H9 (cell line): ENCODE results near the gene SHOC1. TPM values are rescaled to one million over a fixed set of nuclear protein-coding genes. Genes with fewer than 3 reads are reported as not detected.

Source experiments
- DNase-seq: peaks from one replicate; pipeline ENCODE4 v3.0.0-alpha.2; 2017
- H2AFZ ChIP-seq: one replicate; pipeline ENCODE4 v1.6.1; 2013; ENCODE audit warnings: mild to moderate bottlenecking, low read length, control low read depth, moderate library complexity
- H2AK5ac ChIP-seq: 2 replicates; pipeline ENCODE4 v1.6.1; 2013; ENCODE audit warnings: low read length, control low read depth, mixed read lengths; ENCODE audit not compliant: insufficient read length
- H2BK120ac ChIP-seq: one replicate; pipeline ENCODE4 v1.6.1; 2013; ENCODE audit warnings: low read depth, mild to moderate bottlenecking, low read length, control low read depth, inconsistent platforms; ENCODE audit not compliant: poor library complexity, severe bottlenecking
- H2BK12ac ChIP-seq: 2 replicates; pipeline ENCODE4 v1.6.1; 2013; ENCODE audit warnings: low read length, control low read depth, mixed read lengths, low read depth; ENCODE audit not compliant: insufficient read length
- H2BK15ac ChIP-seq: 2 replicates; pipeline ENCODE4 v1.6.1; 2013; ENCODE audit warnings: low read depth, low read length, control low read depth
- H2BK20ac ChIP-seq: one replicate; pipeline ENCODE4 v1.6.1; 2013; ENCODE audit warnings: low read depth, mild to moderate bottlenecking, low read length, control low read depth, inconsistent platforms; ENCODE audit not compliant: poor library complexity, severe bottlenecking
- H2BK5ac ChIP-seq: 2 replicates; pipeline ENCODE4 v1.6.1; 2013; ENCODE audit warnings: low read length, control low read depth, mixed read lengths; ENCODE audit not compliant: insufficient read length
- H3K14ac ChIP-seq: 2 replicates; pipeline ENCODE4 v1.6.1; 2013; ENCODE audit warnings: low read length, control low read depth; ENCODE audit not compliant: insufficient read depth
- H3K18ac ChIP-seq: 2 replicates; pipeline ENCODE4 v1.6.1; 2013; ENCODE audit warnings: low read depth, mild to moderate bottlenecking, mixed read lengths, low read length, control low read depth; ENCODE audit not compliant: insufficient read length
- H3K23ac ChIP-seq: 2 replicates; pipeline ENCODE4 v1.6.1; 2013; ENCODE audit warnings: low read length, control low read depth, mixed read lengths, low read depth; ENCODE audit not compliant: insufficient read length
- H3K23me2 ChIP-seq: 2 replicates; pipeline ENCODE4 v1.6.1; 2013; ENCODE audit warnings: low read depth, mild to moderate bottlenecking, mixed read lengths, low read length, control low read depth; ENCODE audit not compliant: insufficient read length, poor library complexity, severe bottlenecking
- H3K27ac ChIP-seq: 2 replicates; pipeline ENCODE4 v1.5.1; 2013; ENCODE audit warnings: low read length, control low read depth, mixed read lengths, low read depth; ENCODE audit not compliant: insufficient read length
- H3K27me3 ChIP-seq: 2 replicates; pipeline ENCODE4 v1.6.1; 2013; ENCODE audit warnings: low read length, control low read depth, inconsistent platforms; ENCODE audit not compliant: insufficient read depth
- H3K4ac ChIP-seq: 2 replicates; pipeline ENCODE4 v1.6.1; 2013; ENCODE audit warnings: low read depth, mild to moderate bottlenecking, control low read depth, inconsistent platforms, low read length, moderate library complexity
- H3K4me1 ChIP-seq: 2 replicates; pipeline ENCODE4 v1.6.1; 2013; ENCODE audit warnings: low read length, control low read depth, inconsistent platforms; ENCODE audit not compliant: insufficient read depth
- H3K4me2 ChIP-seq: 2 replicates; pipeline ENCODE4 v1.6.1; 2013; ENCODE audit warnings: low read length, control low read depth, mixed read lengths; ENCODE audit not compliant: insufficient read length, insufficient read depth
- H3K56ac ChIP-seq: 2 replicates; pipeline ENCODE4 v1.6.1; 2013; ENCODE audit warnings: low read depth, mild to moderate bottlenecking, mixed read lengths, low read length, control low read depth; ENCODE audit not compliant: insufficient read length
- H3K79me1 ChIP-seq: 2 replicates; pipeline ENCODE4 v1.6.1; 2013; ENCODE audit warnings: low read depth, mild to moderate bottlenecking, moderate library complexity, low read length, control low read depth, inconsistent platforms; ENCODE audit not compliant: insufficient read depth, poor library complexity, severe bottlenecking
- H3K79me2 ChIP-seq: 2 replicates; pipeline ENCODE4 v1.6.1; 2013; ENCODE audit warnings: low read length, control low read depth, inconsistent platforms; ENCODE audit not compliant: insufficient read depth
- H3K9ac ChIP-seq: 2 replicates; pipeline ENCODE4 v1.6.1; 2013; ENCODE audit warnings: low read length, control low read depth, mixed read lengths; ENCODE audit not compliant: insufficient read length; ENCODE audit errors: extremely low read depth
- H3K9me3 ChIP-seq: one replicate; pipeline ENCODE4 v1.6.1; 2013; ENCODE audit warnings: low read depth, low read length, inconsistent platforms; ENCODE audit not compliant: control insufficient read depth
- H3T11ph ChIP-seq: one replicate; pipeline ENCODE4 v1.6.1; 2013; ENCODE audit warnings: mild to moderate bottlenecking, low read length, control low read depth, inconsistent platforms
- H4K20me1 ChIP-seq: one replicate; pipeline ENCODE4 v1.6.1; 2013; ENCODE audit not compliant: control insufficient read depth, insufficient read length, insufficient read depth
- H4K5ac ChIP-seq: 2 replicates; pipeline ENCODE4 v1.6.1; 2013; ENCODE audit warnings: low read depth, mild to moderate bottlenecking, mixed read lengths, low read length, control low read depth; ENCODE audit not compliant: insufficient read length
- H4K8ac ChIP-seq: replicated peaks from 2 replicates; pipeline ENCODE4 v1.6.1; 2013; ENCODE audit warnings: low read length, control low read depth, mixed read lengths, low read depth; ENCODE audit not compliant: insufficient read length
- H4K91ac ChIP-seq: 2 replicates; pipeline ENCODE4 v1.6.1; 2013; ENCODE audit warnings: low read depth, mild to moderate bottlenecking, moderate library complexity, mixed read lengths, low read length, control low read depth; ENCODE audit not compliant: insufficient read length
- H3K27ac Mint-ChIP-seq, 3 experiments: 2 replicates in 2 of 3; 3 replicates in 1 of 3; pipeline ENCODE4 v1.8.0; 2020 to 2021; ENCODE audit warnings: mixed read lengths in 3 of 3, mild to moderate bottlenecking in 1 of 3, moderate library complexity in 1 of 3
- H3K27me3 Mint-ChIP-seq: 2 replicates; pipeline ENCODE4 v1.8.0; 2021; ENCODE audit warnings: low read depth, mild to moderate bottlenecking, moderate library complexity, mixed read lengths
- H3K36me3 Mint-ChIP-seq, 3 experiments: 2 replicates in 2 of 3; 3 replicates in 1 of 3; pipeline ENCODE4 v1.8.0; 2020 to 2021; ENCODE audit warnings: low read depth in 3 of 3, mixed read lengths in 3 of 3; ENCODE audit not compliant: insufficient read depth in 1 of 3
- H3K4me1 Mint-ChIP-seq, 2 experiments: 2 replicates each; pipeline ENCODE4 v1.8.0; 2020; ENCODE audit warnings: mixed read lengths in 2 of 2
- H3K4me3 Mint-ChIP-seq, 2 experiments: 2 replicates in 1 of 2; 3 replicates in 1 of 2; pipeline ENCODE4 v1.8.0; 2020 to 2021; ENCODE audit warnings: mild to moderate bottlenecking in 2 of 2, mixed read lengths in 2 of 2, moderate library complexity in 1 of 2
- H3K9me3 Mint-ChIP-seq, 2 experiments: 2 replicates in 1 of 2; 3 replicates in 1 of 2; pipeline ENCODE4 v1.8.0; 2020; ENCODE audit warnings: mild to moderate bottlenecking in 2 of 2, mixed read lengths in 2 of 2, moderate library complexity in 1 of 2
- CTCF ChIP-seq: fragments of 200-600 bp; sonication (generic); conservative IDR thresholded peaks from 3 replicates; pipeline ENCODE4 v1.8.0; 2021; ENCODE audit warnings: antibody characterized with exemption, mild to moderate bottlenecking
- WGBS: extraction: QIAGEN DNeasy Blood & Tissue Kit; methylation state at CpG from one replicate; pipeline ENCODE4 v1.1.7; 2013; ENCODE audit warnings: missing lambda C conversion rate, low lambda C conversion rate, mixed read lengths; ENCODE audit not compliant: insufficient read length; ENCODE audit errors: extremely low coverage; 5-methylcytosine and 5-hydroxymethylcytosine counted together
- total RNA-seq: library from RNA; stranded (reverse); gene quantifications from 2 replicates; pipeline ENCODE4 v1.2.1, GENCODE V29; 2021

The SHOC1 gene
- total RNA-seq, 1 experiment from 2014 or later, result not detected

- H3K36me3 Mint-ChIP-seq, result no peaks in the 10 kb centered on the region
- H2AK5ac ChIP-seq, result no peak overlapping the region
- no peak overlapping the region for H4K8ac ChIP-seq
- H4K5ac ChIP-seq, result no peak overlapping the region
- no peak overlapping the region for H3K27ac Mint-ChIP-seq
- H3K4me2 ChIP-seq, result no peak overlapping the region
- H3K4me1 Mint-ChIP-seq, result no peaks in the 10 kb centered on the region
- no peak overlapping the region for H3K27ac ChIP-seq
- no peak overlapping the region for H2BK15ac ChIP-seq
- no peaks in the 10 kb centered on the region for H3K9me3 ChIP-seq
- H3K4me3 Mint-ChIP-seq, result no peak overlapping the region
- no peak overlapping the region for H2BK120ac ChIP-seq
- H3K23ac ChIP-seq, result no peak overlapping the region
- no peak overlapping the region for H3K18ac ChIP-seq
- H3K79me1 ChIP-seq, result no peaks in the 10 kb centered on the region
- H3K56ac ChIP-seq, result no peak overlapping the region
- no peaks in the 10 kb centered on the region for H3K4me1 ChIP-seq
- no peaks in the 10 kb centered on the region for H3K27me3 ChIP-seq
- no peaks in the 10 kb centered on the region for H3K23me2 ChIP-seq
- no peaks in the 10 kb centered on the region; the same call in none of the 2 replicates for H3K27me3 Mint-ChIP-seq
- no peak for DNase-seq
- no peak overlapping the region for H3K4ac ChIP-seq
- no peaks in the 10 kb centered on the region for H3K79me2 ChIP-seq
- no peak overlapping the region for H3K14ac ChIP-seq
- no peak overlapping the region for H2BK5ac ChIP-seq
- no peaks in the 10 kb centered on the region for H4K20me1 ChIP-seq
- no peak overlapping the region for H3K9ac ChIP-seq
- H4K91ac ChIP-seq, result no peak overlapping the region
- H2BK12ac ChIP-seq, result no peak overlapping the region
- H2AFZ ChIP-seq, result no peak overlapping the region
- no peaks in the 10 kb centered on the region for H3K9me3 Mint-ChIP-seq
- no peak overlapping the region for H3T11ph ChIP-seq
- no CpG with 5 or more reads among the region's 1 CpG for WGBS
- no peak overlapping the region for H2BK20ac ChIP-seq
- TF ChIP-seq CTCF, result no peak
Observed at GRCh38 chr9:111840442-111840841, 45.7 kb upstream of the SHOC1 start.
